Loucy (cell line): ENCODE results near the gene PLCB3.

ENCODE experiments used
- CTCF ChIP-seq: fragments of 200-600 bp; sonication (generic); conservative IDR thresholded peaks from 2 replicates; pipeline ENCODE4 v1.5.1; 2014; ENCODE audit warnings: mild to moderate bottlenecking, antibody characterized with exemption, low read length
- EZH2phosphoT487 ChIP-seq: fragments of 200-600 bp; IDR thresholded peaks from 2 replicates; pipeline ENCODE4 v1.6.1; 2018; ENCODE audit warnings: antibody characterized with exemption, mild to moderate bottlenecking, moderate library complexity, borderline replicate concordance

GRCh38 chr11:64256300-64256699, 5.0 kb downstream of the PLCB3 start:
- no peak for TF ChIP-seq CTCF
- no peak for TF ChIP-seq EZH2phosphoT487
